ENCODE results near the gene MAP2. TPM values are rescaled to one million over a fixed set of nuclear protein-coding genes. Genes with fewer than 3 reads are reported as not detected.

The MAP2 gene
- total RNA-seq, 4 donors from 2014 or later = 7.4 to 124 (median 59.9) TPM

DNA sequence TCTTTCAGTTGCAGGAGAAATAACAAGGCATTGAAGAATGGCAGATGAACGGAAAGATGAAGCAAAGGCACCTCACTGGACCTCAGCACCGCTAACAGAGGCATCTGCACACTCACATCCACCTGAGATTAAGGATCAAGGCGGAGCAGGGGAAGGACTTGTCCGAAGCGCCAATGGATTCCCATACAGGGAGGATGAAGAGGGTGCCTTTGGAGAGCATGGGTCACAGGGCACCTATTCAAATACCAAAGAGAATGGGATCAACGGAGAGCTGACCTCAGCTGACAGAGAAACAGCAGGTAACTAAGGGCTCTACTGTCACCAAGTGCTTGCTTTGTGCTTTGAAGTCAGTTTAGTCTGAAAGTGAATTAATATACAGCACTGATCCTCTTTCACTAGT is 229.3 kb downstream of the MAP2 start:
- Histone ChIP-seq H3K27me3 (no peaks in the 10 kb centered on the region), H3K4me3 (no peak overlapping the region), H3K4me1 (no peaks in the 10 kb centered on the region), H3K9me3 (no peaks in the 10 kb centered on the region), H3K27ac (no peak overlapping the region), H3K36me3 (no peaks in the 10 kb centered on the region)
- TF ChIP-seq EP300 (IDR thresholded peaks at IDR 0.05) = no peak
- TF ChIP-seq POLR2AphosphoS5 (IDR thresholded peaks at IDR 0.05) = no peak
- TF ChIP-seq, protein P1, sequence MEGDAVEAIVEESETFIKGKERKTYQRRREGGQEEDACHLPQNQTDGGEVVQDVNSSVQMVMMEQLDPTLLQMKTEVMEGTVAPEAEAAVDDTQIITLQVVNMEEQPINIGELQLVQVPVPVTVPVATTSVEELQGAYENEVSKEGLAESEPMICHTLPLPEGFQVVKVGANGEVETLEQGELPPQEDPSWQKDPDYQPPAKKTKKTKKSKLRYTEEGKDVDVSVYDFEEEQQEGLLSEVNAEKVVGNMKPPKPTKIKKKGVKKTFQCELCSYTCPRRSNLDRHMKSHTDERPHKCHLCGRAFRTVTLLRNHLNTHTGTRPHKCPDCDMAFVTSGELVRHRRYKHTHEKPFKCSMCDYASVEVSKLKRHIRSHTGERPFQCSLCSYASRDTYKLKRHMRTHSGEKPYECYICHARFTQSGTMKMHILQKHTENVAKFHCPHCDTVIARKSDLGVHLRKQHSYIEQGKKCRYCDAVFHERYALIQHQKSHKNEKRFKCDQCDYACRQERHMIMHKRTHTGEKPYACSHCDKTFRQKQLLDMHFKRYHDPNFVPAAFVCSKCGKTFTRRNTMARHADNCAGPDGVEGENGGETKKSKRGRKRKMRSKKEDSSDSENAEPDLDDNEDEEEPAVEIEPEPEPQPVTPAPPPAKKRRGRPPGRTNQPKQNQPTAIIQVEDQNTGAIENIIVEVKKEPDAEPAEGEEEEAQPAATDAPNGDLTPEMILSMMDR (IDR thresholded peaks at IDR 0.05) = no peak
- TF ChIP-seq POLR2A (IDR thresholded peaks at IDR 0.05) = no peak
- WGBS, 2 donors (ENCODE audit: low coverage in 1 of 2) = 37 to 84% methylated on average over 2 to 6 of the region's 6 CpGs
- ATAC-seq = no peak

GRCh38 chr2:209661286-209661894 is 237.5 kb downstream of the MAP2 start:
- Histone ChIP-seq H3K4me1 (no peaks in the 10 kb centered on the region), H3K27ac (no peak overlapping the region), H3K27me3 (no peaks in the 10 kb centered on the region), H3K36me3 (no peaks in the 10 kb centered on the region), H3K4me3 (no peak overlapping the region), H3K9me3 (no peaks in the 10 kb centered on the region)
- TF ChIP-seq POLR2AphosphoS5 (IDR thresholded peaks at IDR 0.05) (no peak), EP300 (IDR thresholded peaks at IDR 0.05) (no peak), POLR2A (IDR thresholded peaks at IDR 0.05) (no peak)
- TF ChIP-seq, protein P1 (IDR thresholded peaks at IDR 0.05) = no peak
- WGBS, 2 donors (ENCODE audit: low coverage in 1 of 2) = 15 to 46% methylated on average over 4 to 9 of the region's 9 CpGs
- no peak for ATAC-seq

DNA sequence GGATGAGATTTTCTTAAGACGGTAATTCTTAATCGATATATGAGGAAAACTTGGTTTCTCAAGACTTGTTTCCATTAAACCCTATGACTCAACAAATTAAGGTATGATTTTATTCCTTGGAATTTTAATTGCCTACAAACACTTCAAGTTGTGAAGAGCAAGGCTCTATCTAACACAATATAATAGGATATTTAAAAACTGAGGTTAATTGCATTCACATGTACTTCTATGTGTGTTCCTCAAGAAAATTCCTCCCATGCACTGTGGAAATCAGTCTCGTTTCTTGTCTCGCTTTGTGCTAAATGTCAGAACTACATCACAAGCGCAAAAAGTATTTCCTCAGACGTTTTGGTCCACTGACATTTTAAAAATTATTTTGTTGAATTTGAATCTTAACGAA is 238.2 kb downstream of the MAP2 start:
- no peaks in the 10 kb centered on the region for H3K4me1 ChIP-seq
- no peak for ATAC-seq
- H3K27ac ChIP-seq = no peak overlapping the region
- no peaks in the 10 kb centered on the region for H3K9me3 ChIP-seq
- TF ChIP-seq, protein P1 (IDR thresholded peaks at IDR 0.05) = no peak
- TF ChIP-seq EP300 (IDR thresholded peaks at IDR 0.05) (no peak), POLR2AphosphoS5 (IDR thresholded peaks at IDR 0.05) (no peak), POLR2A (IDR thresholded peaks at IDR 0.05) (no peak)
- no peaks in the 10 kb centered on the region for H3K27me3 ChIP-seq
- 80 to 93% methylated on average over 7 of the region's 7 CpGs for WGBS, 2 donors (ENCODE audit: low coverage in 1 of 2)
- no peaks in the 10 kb centered on the region for H3K36me3 ChIP-seq
- H3K4me3 ChIP-seq = no peak overlapping the region

DNA sequence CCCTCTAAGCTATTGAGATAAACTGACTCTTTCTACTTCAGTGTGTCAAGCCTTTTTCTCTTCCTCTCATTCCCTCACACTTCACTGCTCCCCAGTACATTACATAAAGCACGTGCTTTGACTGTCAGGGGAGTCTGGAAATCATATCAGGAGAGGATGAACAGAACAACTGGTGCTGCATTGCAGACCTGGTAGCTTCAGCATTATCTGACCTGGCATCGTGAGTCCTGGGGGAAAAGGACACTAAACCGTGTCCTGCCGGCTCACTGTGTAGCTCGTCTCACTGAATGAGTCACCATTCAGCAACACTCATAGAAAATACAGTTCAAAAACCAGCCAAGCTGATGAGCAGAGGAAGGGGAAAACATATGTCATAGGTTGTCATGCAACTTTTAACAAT is 239.3 kb downstream of the MAP2 start:
- Histone ChIP-seq H3K4me3 (no peak overlapping the region), H3K27me3 (no peaks in the 10 kb centered on the region), H3K4me1 (no peaks in the 10 kb centered on the region), H3K27ac (no peak overlapping the region), H3K9me3 (no peaks in the 10 kb centered on the region), H3K36me3 (no peaks in the 10 kb centered on the region)
- no peak for ATAC-seq
- TF ChIP-seq POLR2A (IDR thresholded peaks at IDR 0.05) = no peak
- no peak for TF ChIP-seq POLR2AphosphoS5 (IDR thresholded peaks at IDR 0.05)
- TF ChIP-seq, protein P1 (IDR thresholded peaks at IDR 0.05) = no peak
- TF ChIP-seq EP300 (IDR thresholded peaks at IDR 0.05) = no peak
- 9 to 32% methylated on average over 4 to 5 of the region's 5 CpGs for WGBS, 2 donors (ENCODE audit: low coverage in 1 of 2)

DNA sequence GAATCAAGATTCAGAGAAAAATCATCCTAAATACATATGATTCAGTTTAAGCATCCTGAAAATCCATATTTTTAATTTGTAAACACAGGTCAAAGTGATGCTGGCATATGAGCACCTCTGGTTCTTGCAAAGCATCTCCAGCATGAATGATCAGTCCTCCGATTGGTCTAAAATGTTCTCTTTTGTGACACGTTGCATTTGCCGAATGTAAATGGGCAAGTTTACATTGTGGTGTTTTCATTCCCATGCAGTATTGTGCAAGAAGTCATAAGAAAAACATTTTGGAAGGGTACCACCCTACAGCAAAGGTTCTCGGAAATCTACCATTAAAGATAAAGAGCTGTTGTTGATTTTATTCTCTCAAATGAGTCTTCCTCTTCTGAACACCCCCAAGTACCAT is 239.8 kb downstream of the MAP2 start:
- H3K36me3 ChIP-seq = no peaks in the 10 kb centered on the region
- no peak overlapping the region for H3K4me3 ChIP-seq
- H3K9me3 ChIP-seq = no peaks in the 10 kb centered on the region
- TF ChIP-seq EP300 (IDR thresholded peaks at IDR 0.05) (no peak), POLR2A (IDR thresholded peaks at IDR 0.05) (no peak), POLR2AphosphoS5 (IDR thresholded peaks at IDR 0.05) (no peak)
- TF ChIP-seq, protein P1 (IDR thresholded peaks at IDR 0.05) = no peak
- 80 to 84% methylated on average over 1 to 4 of the region's 4 CpGs for WGBS, 2 donors (ENCODE audit: low coverage in 1 of 2)
- no peaks in the 10 kb centered on the region for H3K4me1 ChIP-seq
- H3K27me3 ChIP-seq = no peaks in the 10 kb centered on the region
- no peak for ATAC-seq
- no peak overlapping the region for H3K27ac ChIP-seq
